ENCODE measurements around the gene ZNF44.

- no peak for TF ChIP-seq CTCF (IDR thresholded peaks at IDR 0.05; ENCODE audit: low read depth, low read length, poor library complexity, severe bottlenecking)
- no peak for TF ChIP-seq EZH2phosphoT487 (IDR thresholded peaks at IDR 0.05; ENCODE audit: borderline replicate concordance, low read length)
Observed at GRCh38 chr19:12318782-12319413, 24.2 kb upstream of the ZNF44 start.
